Measurements from ENCODE around the gene TMCC2.

DNA sequence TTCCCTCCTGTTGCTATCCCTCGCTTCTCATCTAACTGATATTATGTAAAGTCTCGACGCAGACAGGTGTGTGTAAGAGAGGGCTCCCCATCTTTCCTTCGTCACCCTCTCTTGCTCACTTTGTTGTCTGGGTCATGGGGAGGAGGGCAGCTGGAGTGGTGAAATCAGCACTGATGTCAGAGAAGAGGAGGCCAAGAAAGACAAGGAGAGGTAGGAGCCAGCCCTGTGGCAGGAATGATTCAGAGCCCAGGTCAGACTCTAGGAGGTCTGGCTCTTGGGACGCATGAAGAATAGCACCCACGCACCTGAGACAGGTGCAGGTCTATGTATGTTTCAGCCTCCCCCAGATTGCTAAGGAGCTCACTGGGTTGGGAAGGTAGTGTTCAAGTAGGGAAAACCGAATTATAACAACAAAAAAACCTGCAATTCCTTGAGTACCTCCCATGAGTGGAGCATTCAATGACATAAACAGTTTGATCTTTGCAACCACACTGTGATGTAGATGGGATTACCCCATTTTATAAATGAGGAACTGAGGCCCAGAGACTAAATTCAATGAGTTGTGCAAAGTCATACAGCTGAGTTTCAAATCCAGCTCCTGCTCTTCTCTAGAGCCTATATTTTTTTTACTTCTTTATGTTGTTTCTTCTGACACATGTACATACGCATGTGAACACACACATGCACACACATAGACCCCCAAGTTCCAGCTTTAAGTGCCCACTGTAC is 83.4 kb downstream of the TMCC2 start:
- TF ChIP-seq, protein P1, sequence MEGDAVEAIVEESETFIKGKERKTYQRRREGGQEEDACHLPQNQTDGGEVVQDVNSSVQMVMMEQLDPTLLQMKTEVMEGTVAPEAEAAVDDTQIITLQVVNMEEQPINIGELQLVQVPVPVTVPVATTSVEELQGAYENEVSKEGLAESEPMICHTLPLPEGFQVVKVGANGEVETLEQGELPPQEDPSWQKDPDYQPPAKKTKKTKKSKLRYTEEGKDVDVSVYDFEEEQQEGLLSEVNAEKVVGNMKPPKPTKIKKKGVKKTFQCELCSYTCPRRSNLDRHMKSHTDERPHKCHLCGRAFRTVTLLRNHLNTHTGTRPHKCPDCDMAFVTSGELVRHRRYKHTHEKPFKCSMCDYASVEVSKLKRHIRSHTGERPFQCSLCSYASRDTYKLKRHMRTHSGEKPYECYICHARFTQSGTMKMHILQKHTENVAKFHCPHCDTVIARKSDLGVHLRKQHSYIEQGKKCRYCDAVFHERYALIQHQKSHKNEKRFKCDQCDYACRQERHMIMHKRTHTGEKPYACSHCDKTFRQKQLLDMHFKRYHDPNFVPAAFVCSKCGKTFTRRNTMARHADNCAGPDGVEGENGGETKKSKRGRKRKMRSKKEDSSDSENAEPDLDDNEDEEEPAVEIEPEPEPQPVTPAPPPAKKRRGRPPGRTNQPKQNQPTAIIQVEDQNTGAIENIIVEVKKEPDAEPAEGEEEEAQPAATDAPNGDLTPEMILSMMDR (IDR thresholded peaks at IDR 0.05) = no peak
- TF ChIP-seq EZH2 (IDR thresholded peaks at IDR 0.05) = no peak

Measured in neural progenitor cell (in vitro differentiated cells).